BLaER1 treated with 17β-estradiol and CSF1 and Interleukin-3, amounts not matched to agents 10 nM and 100 nM (cell line): ENCODE data around the gene UQCRC1.

Source experiments
- H3K27ac ChIP-seq, 11 experiments: shearing (Covaris generic); formaldehyde crosslinking; 2 replicates each; pipeline ENCODE4 v1.8.1; 2022
- H3K27me3 ChIP-seq, 11 experiments: shearing (Covaris generic); formaldehyde crosslinking; 2 replicates each; pipeline ENCODE4 v1.8.1; 2022
- H3K36me3 ChIP-seq, 11 experiments: shearing (Covaris generic); formaldehyde crosslinking; 2 replicates each; pipeline ENCODE4 v1.8.1; 2022
- H3K4me1 ChIP-seq, 10 experiments: shearing (Covaris generic); formaldehyde crosslinking; 2 replicates each; pipeline ENCODE4 v1.8.1; 2022
- H3K4me2 ChIP-seq, 11 experiments: shearing (Covaris generic); formaldehyde crosslinking; 2 replicates each; pipeline ENCODE4 v1.8.1; 2022
- H3K4me3 ChIP-seq, 10 experiments: shearing (Covaris generic); formaldehyde crosslinking; 2 replicates each; pipeline ENCODE4 v1.8.1; 2022
- H3K9ac ChIP-seq, 11 experiments: shearing (Covaris generic); formaldehyde crosslinking; 2 replicates each; pipeline ENCODE4 v1.8.1; 2022
- H3K9me3 ChIP-seq, 11 experiments: shearing (Covaris generic); formaldehyde crosslinking; replicated peaks in 1 of 11; 2 replicates each; pipeline ENCODE4 v1.8.1; 2022
- H4K20me1 ChIP-seq, 11 experiments: shearing (Covaris generic); formaldehyde crosslinking; 2 replicates each; pipeline ENCODE4 v1.8.1; 2022
- Cebpa-rat ChIP-seq, 11 experiments: shearing (Covaris generic); IDR thresholded peaks; 2 replicates each; pipeline ENCODE4 v1.8.1; 2022

UQCRC1 gene

GRCh38 chr3:48593337-48593736 lies 16.1 kb downstream of the UQCRC1 start:
- no peak overlapping the region for H3K4me3 ChIP-seq
- peaks cover 40 to 72% (median 57%) of the 10 kb centered on the region in 11 experiments for H3K27me3 ChIP-seq
- H3K4me2 ChIP-seq: no peak overlapping the region
- H3K4me1 ChIP-seq: peaks cover 10 to 22% (median 15%) of the 10 kb centered on the region in 10 experiments; a peak in 19 of 20 replicates
- no peaks in the 10 kb centered on the region for H3K9me3 ChIP-seq
- H3K27ac ChIP-seq: no peak overlapping the region
- TF ChIP-seq Cebpa-rat (IDR thresholded peaks at IDR 0.05): no peak
- H3K36me3 ChIP-seq: peaks cover 9 to 20% (median 13%) of the 10 kb centered on the region in 11 experiments; a peak in 20 of 22 replicates
- no peak overlapping the region for H3K9ac ChIP-seq
- peaks cover 2 to 48% (median 36%) of the 10 kb centered on the region in 11 experiments; a peak in 21 of 22 replicates for H4K20me1 ChIP-seq

GRCh38 chr3:48592519-48593087 lies 16.8 kb downstream of the UQCRC1 start:
- H3K4me2 ChIP-seq: no peak overlapping the region
- H3K4me3 ChIP-seq: no peak overlapping the region
- peaks cover 1 to 12% (median 5%) of the 10 kb centered on the region in 11 experiments; a peak in 18 of 22 replicates for H3K36me3 ChIP-seq
- H3K4me1 ChIP-seq: peaks cover 4 to 19% (median 10%) of the 10 kb centered on the region in 10 experiments; a peak in 14 of 20 replicates
- H3K9me3 ChIP-seq: no peaks in the 10 kb centered on the region
- no peak overlapping the region for H3K27ac ChIP-seq
- H3K9ac ChIP-seq: no peak overlapping the region
- H3K27me3 ChIP-seq: peaks cover 40 to 72% (median 57%) of the 10 kb centered on the region in 11 experiments
- no peak for TF ChIP-seq Cebpa-rat (IDR thresholded peaks at IDR 0.05)
- H4K20me1 ChIP-seq: peaks cover 0 to 40% (median 29%) of the 10 kb centered on the region in 11 experiments; a peak in 20 of 22 replicates

GRCh38 chr3:48591886-48592518 lies 17.4 kb downstream of the UQCRC1 start:
- no peak overlapping the region for H3K9ac ChIP-seq

GRCh38 chr3:48591436-48591835 lies 18.0 kb downstream of the UQCRC1 start:
- no peak overlapping the region for H3K9ac ChIP-seq
- H4K20me1 ChIP-seq: peaks cover 0 to 29% (median 17%) of the 10 kb centered on the region in 11 experiments; a peak in 17 of 22 replicates
- peaks cover 4 to 19% (median 10%) of the 10 kb centered on the region in 10 experiments; a peak in 14 of 20 replicates for H3K4me1 ChIP-seq
- no peak overlapping the region for H3K4me2 ChIP-seq
- H3K36me3 ChIP-seq: 0 out of 22 replicates have a peak, but pooled peaks cover 0 to under 1% (median 0%) of the 10 kb centered on the region in 11 experiments
- no peaks in the 10 kb centered on the region for H3K9me3 ChIP-seq
- H3K4me3 ChIP-seq: no peak overlapping the region
- H3K27me3 ChIP-seq: peaks cover 40 to 64% (median 51%) of the 10 kb centered on the region in 11 experiments
- H3K27ac ChIP-seq: no peak overlapping the region
- TF ChIP-seq Cebpa-rat (IDR thresholded peaks at IDR 0.05): no peak

More at GRCh38 chr3:48591886-48592518, 17.4 kb downstream of the UQCRC1 start:
- Histone ChIP-seq H3K9me3 (no peaks in the 10 kb centered on the region), H3K27ac (no peak overlapping the region), H3K36me3 (peaks cover 0 to 6% (median 0%) of the 10 kb centered on the region in 11 experiments; a peak in 5 of 22 replicates), H3K4me2 (no peak overlapping the region), H3K4me3 (no peak overlapping the region), H3K4me1 (peaks cover 4 to 19% (median 10%) of the 10 kb centered on the region in 10 experiments; a peak in 14 of 20 replicates), H4K20me1 (peaks cover 0 to 34% (median 23%) of the 10 kb centered on the region in 11 experiments; a peak in 20 of 22 replicates), H3K27me3 (peaks cover 40 to 70% (median 57%) of the 10 kb centered on the region in 11 experiments)
- no peak for TF ChIP-seq Cebpa-rat (IDR thresholded peaks at IDR 0.05)

- no peak for TF ChIP-seq Cebpa-rat (IDR thresholded peaks at IDR 0.05)
- Histone ChIP-seq H3K9ac (no peak overlapping the region), H3K27me3 (peaks cover 10 to 32% (median 19%) of the 10 kb centered on the region in 11 experiments), H3K27ac (no peak overlapping the region), H3K9me3 (no peaks in the 10 kb centered on the region), H3K4me2 (no peak overlapping the region), H3K4me3 (no peak overlapping the region), H4K20me1 (peaks cover 0 to under 1% (median 0%) of the 10 kb centered on the region in 11 experiments; a peak in 2 of 22 replicates), H3K36me3 (no peaks in the 10 kb centered on the region), H3K4me1 (no peaks in the 10 kb centered on the region)
Observed at GRCh38 chr3:48588230-48588629, 21.2 kb downstream of the UQCRC1 start.

- Histone ChIP-seq H3K9ac (no peak overlapping the region), H3K27ac (no peak overlapping the region), H3K4me3 (no peak overlapping the region), H3K4me2 (no peak overlapping the region), H3K4me1 (no peaks in the 10 kb centered on the region), H3K36me3 (no peaks in the 10 kb centered on the region), H3K9me3 (no peaks in the 10 kb centered on the region), H4K20me1 (no peaks in the 10 kb centered on the region; a peak in 2 of 22 replicates), H3K27me3 (peaks cover 5 to 27% (median 13%) of the 10 kb centered on the region in 11 experiments; a peak in 21 of 22 replicates)
- no peak for TF ChIP-seq Cebpa-rat (IDR thresholded peaks at IDR 0.05)
Observed at GRCh38 chr3:48587686-48588085, 21.8 kb downstream of the UQCRC1 start.

- no peaks in the 10 kb centered on the region for H3K36me3 ChIP-seq
- no peak for TF ChIP-seq Cebpa-rat (IDR thresholded peaks at IDR 0.05)
- H3K4me2 ChIP-seq: no peak overlapping the region
- H3K9ac ChIP-seq: no peak overlapping the region
- no peak overlapping the region for H3K27ac ChIP-seq
- H3K27me3 ChIP-seq: peaks cover 0 to 9% (median 0%) of the 10 kb centered on the region in 11 experiments; a peak in 7 of 22 replicates
- H4K20me1 ChIP-seq: no peaks in the 10 kb centered on the region; a peak in 1 of 22 replicates
- no peak overlapping the region for H3K4me3 ChIP-seq
- no peaks in the 10 kb centered on the region for H3K9me3 ChIP-seq
- H3K4me1 ChIP-seq: no peaks in the 10 kb centered on the region
Observed at GRCh38 chr3:48585411-48585810, 24.0 kb downstream of the UQCRC1 start.

GRCh38 chr3:48584836-48585235 lies 24.6 kb downstream of the UQCRC1 start:
- Histone ChIP-seq H3K36me3 (no peaks in the 10 kb centered on the region), H3K9me3 (no peaks in the 10 kb centered on the region), H3K4me1 (no peaks in the 10 kb centered on the region), H3K4me2 (no peak overlapping the region), H3K9ac (no peak overlapping the region), H3K4me3 (no peak overlapping the region), H3K27me3 (peaks cover 0 to 3% (median 0%) of the 10 kb centered on the region in 11 experiments; a peak in 5 of 22 replicates), H3K27ac (no peak overlapping the region), H4K20me1 (no peaks in the 10 kb centered on the region; a peak in 1 of 22 replicates)
- no peak for TF ChIP-seq Cebpa-rat (IDR thresholded peaks at IDR 0.05)
